NCI-H748 treated with DMSO at 0.1 percent for 48 hours (cell line): ENCODE measurements around the gene BATF3.

Experiments used
- DNase-seq: peaks from one replicate; lab custom pipeline; 2025; lab: John Stamatoyannopoulos, UW

BATF3 gene

GRCh38 chr1:212703991-212704564 is 4.4 kb upstream of the BATF3 start:
- no peak for DNase-seq

DNA sequence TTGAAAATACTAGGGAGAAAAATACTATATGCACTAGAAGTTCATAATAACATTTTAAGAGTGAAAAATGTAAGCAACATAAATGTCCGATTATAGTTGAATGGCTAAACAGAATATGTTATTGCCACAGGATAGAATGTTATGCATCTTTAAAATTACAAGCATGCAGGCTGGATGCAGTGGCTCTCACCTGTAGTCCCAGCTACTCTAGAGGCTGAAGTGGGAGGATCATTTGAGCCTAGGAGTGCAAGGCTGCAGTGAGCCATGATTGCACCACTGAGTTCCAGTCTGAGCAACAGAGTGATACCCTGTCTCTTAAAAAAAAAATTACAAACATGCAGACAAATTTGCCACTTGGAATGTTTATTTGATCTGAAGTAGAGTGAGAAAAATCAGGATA is 3.0 kb upstream of the BATF3 start:
- DNase-seq = no peak

DNA sequence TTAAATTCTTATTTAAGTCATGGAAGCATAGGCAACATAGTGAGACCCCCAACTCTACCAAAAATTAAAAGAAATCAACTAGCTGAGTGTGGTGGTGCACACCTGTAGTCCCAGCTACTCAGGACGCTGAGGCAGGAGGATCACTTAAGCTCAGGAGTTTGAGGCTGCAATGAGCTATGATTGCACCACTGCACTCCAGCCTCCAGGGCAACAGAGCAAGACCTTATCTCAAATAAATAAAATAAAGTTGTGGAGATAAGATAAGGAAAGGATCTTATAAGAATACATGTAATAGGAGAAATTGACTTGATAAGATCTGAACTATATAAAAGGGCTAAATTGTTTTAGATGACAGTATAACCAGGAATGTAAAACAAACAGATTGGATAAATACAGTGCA is 2.3 kb upstream of the BATF3 start:
- DNase-seq = no peak

DNA sequence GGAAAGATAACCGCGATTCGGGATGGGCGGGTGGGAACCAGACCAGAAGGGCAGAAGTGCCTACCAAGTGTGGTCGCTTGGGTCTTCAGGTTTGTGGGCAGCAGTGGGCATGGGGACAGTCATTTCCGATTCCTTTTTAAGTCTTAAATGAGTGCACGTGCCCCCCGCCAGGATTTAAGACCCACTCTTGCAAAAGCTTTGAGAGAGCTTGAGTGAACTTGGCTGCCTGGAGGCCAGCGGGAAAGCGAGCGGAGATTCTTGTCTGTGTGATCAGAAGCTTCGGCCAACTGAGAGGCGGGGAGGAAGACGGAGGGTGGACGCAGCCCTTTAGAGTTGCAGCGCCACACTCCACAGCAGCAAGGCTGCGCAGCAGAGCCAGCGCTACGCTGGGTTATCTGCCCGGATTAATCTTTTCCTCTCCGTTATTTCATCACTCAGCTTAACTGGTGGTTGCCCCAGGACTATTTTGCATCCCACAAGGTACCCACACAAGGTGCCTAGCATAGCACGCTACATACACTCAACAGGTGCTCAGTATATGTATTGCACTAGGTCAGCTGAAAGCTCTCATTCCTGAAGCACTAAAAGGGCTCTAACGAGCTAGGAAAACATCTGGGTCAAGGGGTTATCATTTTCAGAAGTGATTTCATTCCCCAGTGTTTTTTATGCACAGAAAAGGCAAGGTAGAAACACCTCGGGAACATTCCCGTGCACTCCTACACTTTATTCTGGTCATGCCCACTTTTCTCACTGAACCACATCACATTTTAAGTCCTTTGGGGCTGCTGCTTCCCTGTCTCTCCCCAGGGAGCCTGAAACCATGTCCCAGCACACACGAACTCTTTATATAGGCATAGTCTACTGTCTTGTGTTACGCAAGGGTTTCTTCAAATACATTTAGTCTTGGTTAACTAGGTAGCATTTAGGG is 1.5 kb upstream of the BATF3 start:
- DNase-seq = peak; percentile 41

DNA sequence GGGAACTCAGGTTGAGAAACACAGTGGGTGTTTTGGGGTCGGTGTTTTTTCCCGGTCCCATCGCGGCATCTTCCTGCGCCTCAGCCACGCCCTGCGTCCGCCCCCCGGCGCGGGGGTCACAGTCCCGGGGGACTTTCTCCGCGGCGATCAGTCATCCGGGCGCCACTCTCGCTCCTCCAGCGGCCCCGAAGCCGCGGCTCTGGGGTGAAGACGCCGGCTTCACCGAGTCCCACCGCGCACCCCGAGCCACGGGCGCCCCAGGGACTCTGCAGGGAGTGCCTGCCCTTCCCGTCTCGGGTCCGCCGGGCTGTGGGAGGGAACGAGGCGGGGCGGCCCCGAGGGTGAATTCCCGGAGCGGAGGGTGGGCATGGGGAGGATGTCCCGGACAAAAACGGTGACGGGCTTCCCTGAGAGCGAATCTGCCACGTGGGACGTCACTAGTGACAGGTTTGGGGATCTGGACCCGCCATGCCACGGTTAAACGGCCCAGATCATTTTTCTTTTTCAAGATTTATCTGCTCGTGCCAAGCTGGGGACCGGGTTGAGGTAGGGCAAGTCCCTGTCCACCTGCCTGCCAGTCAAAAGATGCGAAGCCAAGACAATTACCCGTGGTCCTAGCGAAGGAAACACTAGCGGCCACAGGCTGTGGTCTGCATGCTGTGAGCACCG is 717 bp upstream of the BATF3 start:
- DNase-seq = peak; percentile 15

DNA sequence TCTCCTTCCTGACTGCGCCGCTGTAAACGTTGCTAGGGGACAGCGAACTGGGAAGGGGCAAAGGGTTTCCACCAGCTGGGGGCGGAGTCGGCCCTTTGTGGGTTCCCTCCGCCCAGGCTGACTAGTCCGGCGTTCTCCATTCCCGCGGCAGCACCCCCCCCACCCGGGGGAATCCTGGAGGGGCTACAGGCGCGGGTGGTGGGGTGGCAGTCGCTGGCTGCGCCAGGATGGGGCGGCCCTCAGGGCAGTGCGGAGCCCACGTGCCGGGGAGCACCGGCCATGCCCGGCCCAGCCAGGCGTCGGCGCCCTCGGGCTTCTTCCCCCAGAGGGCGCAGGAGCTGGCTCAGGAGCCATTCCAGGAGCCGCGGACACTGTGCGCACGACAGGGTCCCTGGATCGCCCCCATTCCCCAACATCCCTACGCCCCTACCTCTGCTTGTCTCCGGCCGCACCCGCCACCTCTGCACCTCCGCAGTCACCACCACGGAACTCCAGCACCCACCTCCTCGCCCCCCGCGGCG is 476 bp downstream of the BATF3 start:
- peak; percentile 16 for DNase-seq

- no peak for DNase-seq
These were observed 1.1 kb downstream of the BATF3 start for GRCh38 chr1:212698467-212699103.

DNA sequence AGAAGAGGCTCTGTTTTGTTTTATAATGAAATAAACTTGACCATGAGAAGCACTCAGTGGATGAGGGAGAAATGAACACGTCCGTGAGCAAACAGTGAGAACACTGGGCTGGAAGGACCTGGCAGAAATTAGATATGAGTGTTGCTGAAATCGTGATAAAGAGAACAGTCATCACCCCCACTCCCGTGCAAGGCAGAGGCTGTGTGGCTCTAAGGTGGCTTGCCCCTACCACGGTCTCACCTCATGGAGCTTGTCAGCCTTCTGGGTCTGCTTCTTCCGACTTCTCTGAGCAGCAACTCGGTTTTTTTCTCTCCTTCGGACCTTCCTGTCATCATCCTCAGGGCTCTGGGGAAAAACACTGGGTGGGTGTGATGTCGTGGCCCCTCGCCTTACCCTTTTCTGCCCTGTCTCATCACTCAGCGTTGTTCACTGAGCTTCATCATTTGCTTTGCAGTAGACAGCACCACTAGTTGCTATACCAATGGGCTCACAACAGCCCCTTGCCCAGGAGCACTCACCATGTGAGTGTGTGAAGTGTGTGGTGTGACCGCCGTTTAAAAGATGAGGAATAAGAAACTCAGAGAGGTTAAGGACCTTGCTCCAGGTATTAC is 2.8 kb downstream of the BATF3 start:
- DNase-seq = no peak

GRCh38 chr1:212692774-212693644 is 6.6 kb downstream of the BATF3 start:
- no peak for DNase-seq

DNA sequence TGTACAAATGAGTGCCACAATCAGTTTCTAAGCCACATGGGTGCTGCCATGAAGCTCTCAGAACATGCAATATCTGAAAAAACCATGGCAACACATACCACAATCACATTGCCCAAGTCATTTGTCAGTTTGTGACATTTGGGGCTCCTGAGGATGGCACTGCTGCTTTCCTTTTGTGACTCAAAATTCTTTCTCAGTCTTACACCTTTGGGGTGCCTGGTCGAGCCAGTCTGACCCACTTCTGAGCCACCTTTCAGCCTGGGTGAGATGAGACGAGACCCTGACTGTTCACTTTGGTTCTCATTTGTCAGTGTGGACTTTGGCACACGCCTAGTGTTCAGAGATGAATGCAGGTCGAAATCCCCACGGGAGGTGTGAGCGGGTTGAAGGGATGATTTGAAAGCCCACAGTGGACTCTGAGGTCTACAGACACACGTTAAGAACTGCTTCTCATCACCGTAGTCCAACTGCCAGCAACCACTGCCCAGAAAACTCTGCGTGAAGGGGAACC is 8.0 kb downstream of the BATF3 start:
- no peak for DNase-seq

GRCh38 chr1:212690816-212691403 is 8.7 kb downstream of the BATF3 start:
- DNase-seq = no peak

- no peak for DNase-seq
These were observed 9.7 kb downstream of the BATF3 start for GRCh38 chr1:212689758-212690529.

- no peak for DNase-seq
These were observed 10.4 kb downstream of the BATF3 start for GRCh38 chr1:212689196-212689725.

GRCh38 chr1:212688341-212689047 is 11.1 kb downstream of the BATF3 start:
- DNase-seq = no peak

DNA sequence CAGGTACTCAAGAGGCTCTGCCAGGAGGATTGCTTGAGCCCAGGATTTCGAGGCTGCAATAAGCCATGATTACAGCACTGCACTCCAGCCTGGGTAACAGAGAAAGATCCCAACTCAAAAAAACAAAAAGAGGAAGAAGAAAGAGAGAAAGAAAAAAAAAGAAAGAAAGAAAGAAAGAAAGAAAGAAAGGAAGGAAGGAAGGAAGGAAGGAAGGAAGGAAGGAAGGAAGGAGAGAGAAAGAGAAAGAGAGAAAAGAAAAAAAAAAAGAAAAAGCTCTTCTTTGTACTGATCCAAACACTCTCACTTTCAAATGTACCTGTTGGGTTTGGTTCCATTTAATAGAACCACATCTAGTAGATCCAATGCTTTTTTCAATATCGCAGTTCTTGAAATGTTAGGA is 11.8 kb downstream of the BATF3 start:
- DNase-seq = no peak

DNA sequence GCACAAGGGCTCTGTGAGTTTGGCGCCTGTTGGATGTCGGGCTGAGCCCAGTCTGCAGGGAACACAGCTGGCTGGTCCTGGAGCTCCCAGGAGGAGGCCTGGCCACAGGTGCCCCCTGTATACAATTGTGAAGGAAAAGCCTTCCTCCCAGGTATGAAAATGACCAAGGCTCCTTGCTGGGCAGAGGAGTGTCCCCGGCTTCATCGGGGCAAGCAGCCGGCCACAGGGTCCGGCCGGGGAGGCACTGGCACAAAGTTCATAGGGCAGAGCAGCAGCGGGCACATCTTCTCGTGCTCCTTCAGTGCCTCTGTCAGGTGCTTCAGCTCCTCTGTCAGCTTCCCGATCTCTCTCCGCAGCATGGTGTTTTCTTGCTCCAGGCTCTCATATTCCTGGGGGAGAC is 13.0 kb downstream of the BATF3 start:
- no peak for DNase-seq

- DNase-seq = no peak
These were observed 13.6 kb downstream of the BATF3 start for GRCh38 chr1:212686069-212686468.

DNA sequence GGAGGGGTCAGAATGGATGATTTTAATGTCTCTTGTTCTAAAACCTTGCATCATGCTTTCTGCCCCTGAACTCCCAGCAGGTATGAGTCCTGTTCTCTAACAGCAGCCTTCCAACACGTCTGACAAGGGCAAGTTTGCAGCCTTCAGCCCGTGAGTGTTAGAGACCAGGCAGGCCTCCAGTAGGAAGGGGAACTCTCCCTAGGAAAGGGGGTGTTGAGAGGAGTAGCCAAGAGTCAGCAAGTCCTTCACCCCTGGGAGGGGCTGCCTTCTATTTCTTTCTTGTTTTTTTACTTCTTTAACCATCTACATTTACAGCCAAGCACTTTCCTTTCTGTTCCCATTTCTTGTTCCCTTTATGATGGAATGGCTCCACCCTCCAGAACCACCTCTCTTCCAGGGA is 14.2 kb downstream of the BATF3 start:
- DNase-seq = no peak
